NCI-H2081 (cell line): Measurements from ENCODE around the gene ZNF672.
A peak's percentile ranks its signal among the peaks of the same experiment; 100 is the strongest.
"Not testable (repeated sequence)": the region's sequence is repeated elsewhere in the genome, so short reads cannot be mapped to it uniquely, and the experiment has no call there.

Experiments
- DNase-seq, 2 experiments: peaks; one replicate each; lab custom pipeline; 2025; lab: John Stamatoyannopoulos, UW

ZNF672 gene

DNA sequence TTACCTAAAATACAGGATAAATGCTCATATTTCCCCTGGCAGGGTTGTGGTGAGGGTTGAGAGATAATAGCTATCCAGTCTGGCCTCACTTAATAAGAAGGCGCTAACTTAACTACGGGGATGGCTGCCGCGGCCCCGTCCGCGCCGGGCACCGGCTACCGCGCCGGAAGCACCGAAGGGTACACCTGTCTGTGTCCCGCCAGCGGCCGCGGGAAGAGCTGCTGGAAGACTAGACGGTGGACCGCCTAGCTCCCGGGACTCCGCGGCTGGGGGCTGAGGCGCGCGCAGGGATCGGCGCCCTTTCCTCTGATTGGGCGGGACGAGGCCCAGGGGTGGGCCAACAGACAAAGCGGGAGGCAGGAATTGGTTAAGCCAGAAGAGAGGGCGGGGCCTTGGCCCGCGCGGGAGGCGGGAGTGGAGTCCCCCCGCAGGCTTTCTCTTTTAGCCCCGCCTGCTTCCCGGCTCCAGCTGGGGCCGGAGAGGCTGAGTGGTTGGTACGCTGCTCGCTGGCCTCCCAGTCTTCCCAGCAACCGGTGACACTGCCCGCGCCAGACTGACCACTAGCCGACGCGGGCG, at the start of gene ZNF672:
ZNF672 (plus strand) TSS at position 444 of the 576 bp plus-strand sequence. CDS start 9,051 bp downstream, outside the sequence.
- peak; percentile 99 for DNase-seq

DNA sequence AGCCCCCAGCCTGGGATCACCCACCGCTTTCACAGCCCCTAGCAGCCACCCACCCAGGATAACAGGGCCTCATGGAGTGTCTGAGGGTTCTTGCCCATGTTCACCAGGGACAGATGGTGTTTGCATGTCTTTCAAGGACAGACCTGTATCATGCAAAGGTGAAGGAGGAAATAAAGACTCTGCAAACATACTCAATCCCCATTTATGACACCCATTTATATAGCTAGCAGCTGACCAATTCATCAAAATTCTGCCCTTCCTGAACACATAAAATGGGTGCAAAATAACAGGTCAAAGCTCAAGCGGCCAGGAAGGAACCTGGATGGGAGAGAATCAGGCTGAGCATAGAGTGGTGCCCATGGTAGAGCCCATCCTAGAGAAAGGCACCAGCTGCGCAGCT, 49.7 kb upstream of the ZNF672 start:
- no peak for DNase-seq

DNA sequence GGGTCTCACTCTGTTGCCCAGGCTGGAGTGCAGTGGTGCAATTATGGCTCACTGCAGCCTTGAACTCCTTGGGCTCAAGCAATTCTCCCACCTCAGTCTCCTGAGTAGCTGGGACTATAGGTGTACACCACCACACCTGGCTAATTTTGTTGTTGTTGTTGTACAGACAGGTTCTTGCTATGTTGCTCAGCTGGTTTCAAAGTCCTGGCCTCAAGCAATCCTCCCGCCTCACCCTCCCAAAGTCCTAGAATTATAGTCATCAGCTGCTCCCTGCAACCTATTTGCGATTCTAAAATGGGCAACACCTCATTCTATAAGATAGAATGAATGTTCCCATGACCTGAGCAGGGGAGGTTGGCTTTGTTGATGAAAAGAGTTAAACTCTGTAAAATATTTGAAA, 48.7 kb upstream of the ZNF672 start:
- not testable (repeated sequence) for DNase-seq

DNA sequence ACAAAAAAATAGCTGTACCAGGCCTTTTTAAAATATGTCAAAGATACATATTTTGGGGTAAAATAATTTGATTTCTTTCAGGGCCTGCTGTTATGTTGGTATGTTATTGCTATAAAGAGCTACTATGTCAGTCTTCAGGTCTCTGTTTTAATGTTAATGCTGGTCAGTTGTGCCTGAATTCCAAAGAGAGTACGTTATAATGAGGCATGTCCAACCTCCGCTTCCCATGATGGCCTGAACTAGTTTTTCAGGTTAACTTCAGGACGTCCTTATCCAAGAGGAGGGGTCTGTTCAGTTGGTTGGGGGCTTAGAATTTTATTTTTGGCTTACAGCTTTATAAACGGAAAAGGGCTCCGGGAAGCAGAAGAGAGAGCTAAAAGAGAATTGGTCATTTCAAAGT, 47.6 kb upstream of the ZNF672 start:
- no peak for DNase-seq

DNA sequence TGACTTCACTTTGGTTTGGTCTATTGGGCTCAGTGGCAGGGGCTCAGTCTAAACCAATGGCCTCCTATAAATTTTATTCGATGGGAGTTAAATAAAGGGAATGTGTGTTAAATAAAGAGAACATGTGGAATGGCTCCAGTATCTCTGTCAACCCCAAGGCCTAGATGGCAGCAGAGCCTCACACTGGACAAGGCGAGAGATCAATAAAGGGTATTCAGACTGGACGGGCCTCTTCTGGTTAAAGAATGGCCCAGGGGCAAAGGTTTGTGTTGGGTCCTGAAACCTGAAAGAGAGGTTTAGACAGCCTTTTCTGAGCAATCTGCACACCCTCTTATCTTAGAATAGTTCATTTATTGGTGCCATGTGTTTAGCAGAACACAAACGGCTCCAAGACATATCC, 47.0 kb upstream of the ZNF672 start:
- no peak for DNase-seq

DNA sequence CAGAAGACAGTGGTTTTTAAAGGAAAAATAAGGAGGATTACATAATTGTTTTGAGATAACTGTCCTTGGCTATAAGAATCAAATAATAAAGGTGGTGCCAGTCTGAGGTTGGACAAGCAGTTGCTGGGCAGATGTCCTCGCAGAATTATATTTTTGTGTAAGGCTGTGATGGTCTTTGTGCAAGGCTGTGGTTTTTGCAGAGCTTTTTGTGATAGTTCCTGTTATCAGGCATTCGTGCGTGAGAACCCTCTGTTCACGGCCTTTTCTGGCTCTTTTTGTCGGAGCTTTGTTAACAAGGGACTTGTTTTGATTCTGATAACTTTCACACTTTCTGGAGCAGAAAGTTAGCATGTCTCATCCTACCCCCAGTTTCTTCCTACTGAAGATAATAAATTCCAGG, 45.7 kb upstream of the ZNF672 start:
- no peak for DNase-seq

DNA sequence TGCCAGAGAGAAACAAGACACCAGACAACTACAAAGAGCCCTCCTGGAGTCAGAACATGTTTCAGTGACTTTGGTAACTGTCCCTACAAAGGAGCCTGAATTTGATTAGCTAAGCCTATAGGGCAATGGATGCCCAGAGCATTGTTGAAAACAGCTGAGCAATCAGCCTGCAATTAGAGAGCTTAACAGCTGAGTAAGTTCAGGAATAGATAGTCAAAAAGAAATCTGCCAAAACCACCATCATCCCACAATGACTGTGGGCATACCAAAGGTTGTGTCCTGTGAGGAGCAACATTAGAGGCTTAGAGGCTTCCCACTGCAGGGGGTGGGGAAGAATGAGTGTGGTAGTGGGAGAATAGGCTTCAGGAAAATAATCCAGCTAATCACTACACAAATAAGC, 44.4 kb upstream of the ZNF672 start:
- peak; percentile 12 to 53 for DNase-seq

DNA sequence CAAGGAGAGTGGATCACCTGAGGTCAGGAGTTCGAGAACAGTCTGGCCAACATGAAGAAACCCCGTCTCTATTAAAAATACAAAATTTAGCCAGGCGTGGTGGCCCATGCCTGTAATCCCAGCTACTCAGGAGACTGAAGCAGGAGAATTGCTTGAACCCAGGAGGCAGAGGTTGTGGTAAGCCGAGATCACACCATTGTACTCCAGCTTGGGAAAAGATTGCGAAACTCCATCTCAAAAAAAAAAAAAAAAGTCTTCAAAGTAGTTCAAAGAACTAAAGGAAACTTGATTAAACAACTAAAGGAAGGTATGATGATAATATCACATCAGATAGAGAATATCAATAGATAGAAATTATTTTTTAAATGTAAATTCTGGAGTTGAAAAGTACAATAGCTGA, 43.4 kb upstream of the ZNF672 start:
- DNase-seq, result not testable (repeated sequence)

DNA sequence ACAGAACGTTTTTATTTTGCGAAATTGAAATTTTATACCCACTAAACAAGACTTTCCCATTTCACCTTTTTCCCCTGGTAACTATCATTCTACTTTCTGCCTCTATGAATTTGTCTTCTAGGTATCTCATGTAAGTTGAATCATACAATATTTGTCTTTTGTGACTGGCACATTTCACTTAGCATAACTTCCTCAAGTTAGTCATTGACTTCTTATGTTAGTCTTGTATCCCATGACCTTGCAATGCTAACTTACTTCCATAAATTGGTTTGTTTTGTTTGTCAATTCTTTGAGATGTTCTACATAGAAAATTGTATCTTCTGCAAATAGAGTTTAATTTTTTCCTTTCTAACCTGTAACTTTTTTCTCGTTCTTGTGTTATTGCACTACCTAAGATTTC, 39.2 kb upstream of the ZNF672 start:
- no peak for DNase-seq

DNA sequence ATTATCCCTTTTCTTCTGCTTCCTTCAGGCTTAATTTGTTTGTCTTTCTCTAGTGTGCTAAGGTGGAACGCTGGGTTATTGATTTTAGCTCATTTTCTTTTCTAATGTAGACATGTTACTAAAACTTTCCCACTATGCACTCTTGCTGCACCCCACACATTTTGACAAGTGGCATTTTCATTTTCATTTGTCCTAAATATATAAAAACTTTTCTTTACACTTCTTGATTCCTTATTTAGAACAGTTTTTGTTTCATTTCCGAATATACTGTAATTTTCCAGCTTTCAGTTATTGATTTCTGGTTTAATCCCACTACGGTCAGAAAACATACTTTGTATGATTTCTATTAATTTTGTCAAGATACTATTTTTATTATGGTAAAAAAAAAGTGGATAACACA, 37.6 kb upstream of the ZNF672 start:
- DNase-seq, result no peak

DNA sequence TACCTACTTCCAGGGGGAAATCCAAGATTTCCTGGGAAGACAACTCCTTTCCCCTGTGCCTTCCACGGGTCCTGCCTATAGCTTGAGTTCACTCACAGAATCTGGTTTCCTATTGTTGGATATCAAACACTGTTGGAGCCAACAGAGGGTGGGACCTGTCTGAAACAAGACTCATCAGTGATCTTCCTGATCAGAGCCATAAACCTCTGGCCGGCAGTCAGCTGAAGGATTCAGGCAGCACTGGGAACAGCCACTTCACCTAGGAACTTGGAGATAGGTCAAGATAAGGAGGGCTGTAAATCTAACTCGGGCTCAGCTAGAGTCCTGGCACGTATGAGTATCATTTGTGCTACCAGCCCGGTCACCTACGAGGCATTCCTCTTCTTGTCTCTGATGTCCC, 35.6 kb upstream of the ZNF672 start:
- no peak for DNase-seq

DNA sequence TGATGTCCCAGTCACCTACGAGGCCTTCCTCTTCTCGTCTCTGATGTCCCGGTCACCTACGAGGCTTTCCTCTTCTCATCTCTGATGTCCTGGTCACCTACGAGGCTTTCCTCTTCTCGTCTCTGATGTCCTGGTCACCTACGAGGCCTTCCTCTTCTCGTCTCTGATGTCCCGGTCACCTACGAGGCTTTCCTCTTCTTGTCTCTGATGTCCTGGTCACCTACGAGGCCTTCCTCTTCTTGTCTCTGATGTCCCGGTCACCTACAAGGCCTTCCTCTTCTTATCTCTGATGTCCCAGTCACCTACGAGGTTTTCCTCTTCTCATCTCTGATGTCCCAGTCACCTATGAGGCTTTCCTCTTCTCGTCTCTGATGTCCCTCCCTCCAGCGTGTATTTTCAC, 34.5 kb upstream of the ZNF672 start:
- DNase-seq, result not testable (repeated sequence)

DNA sequence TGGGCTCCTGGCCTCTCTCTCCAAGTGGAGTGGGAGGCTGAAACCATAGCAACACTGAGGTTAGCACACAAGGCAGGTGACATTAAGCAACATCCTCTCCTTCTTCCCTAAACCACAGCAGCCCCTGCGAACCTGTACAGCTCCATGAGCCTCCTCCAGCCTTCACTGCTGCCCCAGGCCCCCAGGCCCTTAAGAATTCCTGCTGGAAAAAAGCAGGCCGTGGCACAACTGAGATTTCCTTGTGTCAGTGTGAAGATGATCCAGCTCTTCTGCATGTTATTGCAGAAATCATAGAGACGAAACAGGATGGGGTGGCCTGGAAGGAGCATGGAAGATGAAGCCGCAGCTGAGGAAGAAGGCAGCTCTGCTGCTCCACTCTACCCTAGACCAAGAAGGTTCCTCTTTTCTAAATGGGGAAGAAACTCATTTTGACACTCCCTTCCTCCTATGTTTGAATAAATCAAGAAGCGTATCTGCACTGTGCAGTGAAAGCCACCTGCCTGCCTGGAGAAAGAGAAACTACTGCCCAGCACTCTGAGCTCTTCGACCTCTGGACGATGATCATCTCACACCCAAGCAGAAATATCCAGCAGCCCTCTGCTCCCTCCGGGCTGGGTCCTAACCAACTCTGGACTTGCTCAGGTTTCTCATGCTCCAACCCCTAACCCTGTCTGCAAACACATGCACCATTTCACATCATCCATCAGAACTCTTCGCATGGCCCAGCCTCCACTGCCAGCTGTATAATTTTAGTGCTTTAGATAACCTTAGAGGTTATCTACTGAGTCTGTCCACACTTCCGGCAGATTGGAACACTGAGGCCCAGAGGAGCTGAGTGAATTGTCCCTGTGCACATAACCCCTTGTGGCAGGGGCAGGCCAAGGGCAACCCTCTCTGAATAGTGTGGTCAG, 33.0 kb upstream of the ZNF672 start:
- DNase-seq, result no peak

DNA sequence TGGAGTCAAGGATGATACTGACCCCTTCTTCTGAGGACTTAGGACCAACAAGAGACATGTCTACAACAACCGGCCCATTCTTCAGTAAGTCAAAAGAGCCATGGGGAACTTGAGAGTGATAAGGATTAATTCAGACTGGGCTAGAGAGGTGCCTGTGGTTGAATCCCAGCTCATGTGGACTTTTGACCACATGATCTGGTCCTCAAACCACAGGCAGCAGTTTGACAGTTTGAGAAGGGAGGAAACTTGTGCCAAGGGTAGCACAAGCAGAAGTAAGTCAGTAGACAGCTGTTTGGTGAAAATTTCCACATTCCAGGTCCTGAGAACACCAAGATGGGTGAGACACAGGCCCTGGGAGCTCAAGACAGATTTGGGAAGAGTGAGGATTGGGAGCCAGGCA, 32.1 kb upstream of the ZNF672 start:
- DNase-seq, result no peak

DNA sequence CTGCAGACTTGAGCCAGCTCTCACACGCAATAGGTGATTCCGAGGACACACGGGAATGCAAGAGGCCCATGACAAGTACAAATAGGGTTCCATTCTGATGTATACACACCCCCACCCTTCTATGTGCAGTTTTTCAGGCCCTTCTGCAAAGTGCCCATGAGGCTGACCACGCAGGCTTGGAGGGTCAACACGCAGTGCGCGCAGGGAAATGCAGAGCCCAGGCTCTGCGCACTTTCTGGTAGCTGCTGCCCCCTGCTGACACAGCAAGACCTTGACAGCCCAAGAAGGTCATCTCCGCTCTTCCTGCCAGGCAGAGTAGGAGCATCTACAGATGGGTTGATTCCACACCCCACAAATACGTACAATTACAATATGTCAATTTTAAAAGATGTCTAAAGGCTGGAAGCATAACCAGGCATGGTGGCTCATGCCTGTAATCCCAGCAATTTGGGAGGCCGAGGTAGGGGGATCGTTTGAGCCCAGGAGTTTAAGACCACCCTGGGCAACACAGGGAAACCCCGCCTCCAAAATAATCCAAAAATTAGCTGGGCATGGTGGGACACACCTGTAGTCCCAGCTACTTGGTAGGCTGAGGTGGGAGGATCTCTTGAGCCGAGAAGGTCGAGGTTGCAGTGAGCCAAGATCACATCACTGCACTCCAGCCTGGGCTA, 30.8 kb upstream of the ZNF672 start:
- peak in 1 of 2 experiments; percentile 24 for DNase-seq

DNA sequence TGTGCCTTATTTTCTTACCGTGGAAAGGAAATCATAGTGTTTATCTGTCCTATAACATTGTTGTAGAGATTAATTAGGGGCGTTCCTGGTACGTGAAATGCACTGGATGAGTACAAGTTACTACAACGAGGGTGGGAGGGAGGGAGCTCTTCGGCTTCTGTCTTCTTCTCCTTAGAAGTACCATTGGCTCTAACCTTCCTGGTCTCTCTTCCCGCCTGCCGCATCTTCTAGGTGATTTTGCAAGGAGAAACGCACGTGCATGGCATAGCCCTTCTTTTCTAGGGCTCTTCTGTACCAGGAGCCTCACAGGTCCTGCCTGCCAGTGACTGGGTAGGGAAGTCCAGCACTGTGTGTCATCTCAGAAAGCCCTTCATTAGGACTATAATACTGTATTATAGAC, 29.1 kb upstream of the ZNF672 start:
- DNase-seq, result no peak

DNA sequence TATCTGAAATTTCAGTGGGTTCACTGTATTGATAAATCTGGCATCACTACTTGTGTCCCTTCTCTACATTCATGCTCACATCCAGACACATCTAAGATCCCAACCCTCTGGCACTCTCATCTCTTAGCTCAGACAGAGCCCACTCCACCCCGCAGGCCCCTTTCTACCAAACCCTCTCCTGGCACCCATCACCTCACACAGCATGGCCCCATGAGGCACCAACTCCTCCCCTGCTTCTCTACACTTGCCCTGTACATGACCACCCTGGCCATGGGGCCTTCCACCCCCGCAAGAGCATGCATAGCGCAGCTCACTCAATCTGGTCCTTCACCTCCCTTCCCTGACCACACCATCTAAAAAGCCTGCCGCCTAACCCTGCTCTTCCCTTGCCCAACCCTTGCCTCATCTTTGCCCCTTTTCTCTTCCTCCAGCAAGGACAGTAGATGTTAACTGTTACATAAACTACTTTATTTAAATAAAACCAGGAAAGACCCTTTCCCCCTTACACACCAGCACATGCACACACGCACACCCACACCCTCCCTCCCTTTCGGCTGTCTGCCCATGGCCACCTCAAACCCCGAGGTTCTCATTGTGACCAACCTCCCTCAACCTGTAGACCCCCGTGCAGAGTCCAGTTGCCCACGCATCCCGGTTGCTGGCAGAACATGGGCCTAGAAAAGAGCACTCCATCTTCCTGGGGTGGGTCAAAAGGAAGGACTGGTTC, 27.9 kb upstream of the ZNF672 start:
- no peak for DNase-seq

DNA sequence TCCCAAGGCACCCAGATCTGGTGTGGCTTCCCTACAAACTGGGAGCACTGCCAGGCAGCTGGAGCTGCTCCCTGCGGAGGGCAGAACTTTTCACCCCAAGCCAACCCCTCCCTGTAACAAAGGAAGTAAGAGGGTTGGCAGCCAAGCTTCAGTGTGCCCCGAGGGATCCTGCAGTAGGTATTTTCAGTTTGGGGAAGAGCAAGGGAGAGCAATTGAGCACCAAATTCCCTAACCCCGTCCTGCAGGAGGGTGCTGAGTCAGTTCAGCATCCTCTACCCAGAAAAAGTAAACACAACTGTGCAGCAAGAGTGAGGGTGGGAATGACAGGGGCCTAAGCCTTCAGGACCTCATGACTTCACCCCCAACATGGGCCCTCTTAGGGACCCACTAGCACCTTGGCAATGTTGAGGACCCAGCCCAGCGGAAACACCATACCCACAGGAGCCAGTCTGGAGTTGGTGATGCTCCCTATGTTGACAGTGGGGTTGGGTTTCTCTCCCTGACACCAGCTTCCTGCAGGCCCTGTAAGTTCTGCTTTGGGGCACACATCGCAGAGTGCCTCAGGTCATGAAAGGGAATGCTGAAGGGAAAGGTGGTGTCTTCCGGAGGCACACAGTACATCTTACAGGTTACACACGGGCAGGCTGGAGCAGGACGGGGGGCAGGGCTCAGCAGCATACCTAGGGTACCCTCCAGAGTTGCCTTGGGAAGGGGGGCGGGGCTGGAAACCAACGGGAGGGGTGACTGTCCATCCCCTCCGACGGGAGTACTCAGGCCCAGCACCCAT, 27.1 kb upstream of the ZNF672 start:
- DNase-seq, result peak; percentile 11 to 59

DNA sequence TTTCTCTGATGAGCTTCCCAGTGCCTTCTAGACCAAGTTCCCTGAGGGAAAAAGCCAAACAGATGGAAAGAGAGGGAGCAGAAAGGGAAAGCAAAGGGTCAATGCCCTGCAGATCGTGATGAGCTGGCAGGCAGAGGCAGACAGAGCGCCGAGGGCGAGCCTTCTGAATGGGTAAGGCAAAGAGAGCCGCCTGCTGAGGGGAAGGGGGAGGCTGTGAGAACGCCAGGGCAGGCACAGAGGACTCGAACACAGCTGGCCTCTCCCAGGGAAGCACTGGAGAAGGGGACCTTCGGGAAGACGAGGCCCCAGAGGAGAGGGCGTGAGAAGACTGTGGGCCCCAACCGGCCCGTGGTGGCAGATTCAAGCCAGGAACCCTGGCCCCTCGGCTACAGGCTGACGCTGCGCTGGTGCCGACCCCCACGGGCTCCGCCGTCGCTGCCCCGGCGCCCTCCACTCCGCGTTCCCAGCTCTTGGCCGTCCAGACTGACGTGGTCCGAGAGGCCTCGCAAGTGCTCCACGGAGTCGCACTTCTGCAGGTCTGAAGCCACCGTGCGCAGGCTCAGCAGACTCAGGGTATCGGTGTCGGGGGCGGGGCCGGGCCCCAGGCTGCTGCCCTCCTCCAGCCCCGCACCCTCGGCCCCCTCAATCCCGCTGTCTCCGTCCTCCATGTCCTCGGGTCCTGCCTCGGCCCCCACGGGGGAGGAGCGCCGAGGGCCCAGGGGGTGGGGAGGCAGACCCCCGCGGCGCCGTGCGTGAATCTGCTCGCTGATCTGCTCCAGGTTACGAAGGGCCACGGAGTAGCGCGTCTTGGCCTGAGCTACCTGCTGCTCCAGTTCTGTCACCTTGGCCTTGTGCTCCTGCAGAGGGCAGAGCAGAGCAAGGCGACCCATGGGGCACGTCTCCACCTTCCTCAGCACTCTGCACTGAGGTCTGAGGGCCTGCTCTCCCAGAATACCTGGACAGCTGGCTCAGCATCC, 26.2 kb upstream of the ZNF672 start:
- DNase-seq, result no peak

DNA sequence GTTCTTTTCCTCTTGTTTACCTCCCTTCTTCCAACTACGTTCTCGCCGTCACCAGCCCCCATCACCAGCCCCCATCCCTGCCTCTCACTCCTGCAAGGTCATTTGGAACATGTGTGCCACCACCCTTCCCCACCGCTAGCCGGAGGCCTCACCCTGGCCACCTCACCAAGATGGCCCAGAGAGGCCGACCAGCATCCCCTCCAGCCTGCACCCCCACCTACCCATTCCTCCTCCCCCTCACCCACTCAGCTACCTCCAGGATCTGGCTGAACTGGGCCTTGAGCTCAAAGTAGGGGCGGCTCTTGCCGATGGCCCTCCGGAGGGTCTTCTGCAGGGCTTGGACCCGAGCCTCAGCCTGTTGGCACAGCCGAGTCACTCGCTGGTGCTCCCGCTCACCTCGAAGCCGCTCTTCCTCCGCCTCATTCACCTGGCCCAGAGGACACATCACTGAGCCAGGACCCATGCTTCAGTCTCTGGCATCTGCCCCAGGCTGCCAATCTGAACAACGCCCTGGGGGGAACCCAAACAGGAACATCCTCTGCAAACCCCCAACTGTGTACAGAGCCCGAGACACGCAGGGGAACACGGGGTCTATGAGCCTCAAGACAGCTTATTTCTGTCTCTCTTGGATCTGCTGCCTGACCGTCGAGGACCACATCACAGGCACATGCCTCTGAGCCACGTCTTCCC, 25.1 kb upstream of the ZNF672 start:
- DNase-seq, result no peak
